HepG2 (cell line): ENCODE results near the gene PPP6R2. TPM values are rescaled to one million over a fixed set of nuclear protein-coding genes. Genes with fewer than 3 reads are reported as not detected.
A peak's percentile ranks its signal among the peaks of the same experiment; 100 is the strongest.

Experiments
- ATAC-seq: fragments of 200-7000 bp; cut with Tn5 transposase; 3 replicates; pipeline ENCODE4 v1.9.1; 2020; ENCODE audit warnings: mild to moderate bottlenecking, moderate library complexity
- BruUV-seq: library from RNA; stranded (reverse); fragments of 400-500 nt; replicated peaks from 2 replicates; lab custom pipeline; 2021; lab: Mats Ljungman, UMichigan
- CTCF ChIA-PET: fragments of 300-600 bp; formaldehyde crosslinking; extraction: SDS; loops from one replicate; lab custom pipeline; 2021; ENCODE audit warnings: low total read pairs, inconsistent platforms, low intra/inter-chr PET ratio; lab: Yijun Ruan, JAX
- POLR2A ChIA-PET: fragments of 350-600 bp; sonication (Branson Sonifier 250); formaldehyde crosslinking; loops from one replicate; lab custom pipeline; 2020; ENCODE audit warnings: antibody characterized with exemption, inconsistent platforms; lab: Yijun Ruan, JAX
- DNase-seq: peaks from one replicate; pipeline ENCODE4 v3.0.0-alpha.2; 2015; ENCODE audit warnings: low spot score
- FAIRE-seq: peaks from 3 replicates; lab custom pipeline; 2011; peaks lifted over from hg19 to GRCh38; lab: Jason Lieb, UNC
- H2AFZ ChIP-seq: one replicate; pipeline ENCODE4 v1.6.1; 2011; ENCODE audit warnings: low read length, inconsistent platforms
- H3K27ac ChIP-seq: fragments of 300-600 bp; 3 replicates; pipeline ENCODE4 v1.8.0; 2011; ENCODE audit warnings: mixed run types, mild to moderate bottlenecking, mixed read lengths, low read length, inconsistent platforms; ENCODE audit not compliant: insufficient read depth; ENCODE audit errors: extremely low read length
- H3K27me3 ChIP-seq, 2 experiments: fragments of 200-600 bp in 1 of 2; 2 replicates in 1 of 2; 3 replicates in 1 of 2; pipeline versions ENCODE4 v1.6.0 to v1.8.0; 2011; ENCODE audit warnings: low read length in 2 of 2, mild to moderate bottlenecking in 2 of 2, moderate library complexity in 2 of 2, inconsistent platforms in 1 of 2; ENCODE audit not compliant: insufficient read depth in 2 of 2, control insufficient read depth in 1 of 2
- H3K36me3 ChIP-seq, 2 experiments: fragments of 200-600 bp in 1 of 2; replicated peaks in 1 of 2; 2 replicates in 1 of 2; 3 replicates in 1 of 2; pipeline versions ENCODE4 v1.5.1 to v1.8.0; 2011; ENCODE audit warnings: low read length in 2 of 2, inconsistent platforms in 1 of 2; ENCODE audit not compliant: insufficient read depth in 2 of 2, control insufficient read depth in 1 of 2
- H3K4me1 ChIP-seq: 2 replicates; pipeline ENCODE4 v1.5.1; 2012; ENCODE audit warnings: low read length, inconsistent platforms; ENCODE audit not compliant: insufficient read depth
- H3K4me2 ChIP-seq: 2 replicates; pipeline ENCODE4 v1.6.0; 2011; ENCODE audit warnings: low read depth, low read length, inconsistent platforms
- H3K4me3 ChIP-seq, 3 experiments: fragments of 200-600 bp in 1 of 3; sonication (generic), shearing (Covaris generic) in 1 of 3; replicated peaks in 1 of 3; 2 replicates each; pipeline ENCODE4 v1.5.1; 2011 to 2016; ENCODE audit warnings: low read length in 3 of 3, inconsistent platforms in 2 of 3, low read depth in 2 of 3, mild to moderate bottlenecking in 2 of 3, control low read depth in 1 of 3, mixed read lengths in 1 of 3; ENCODE audit not compliant: insufficient read depth in 1 of 3
- H3K79me2 ChIP-seq: one replicate; pipeline ENCODE4 v1.6.1; 2011; ENCODE audit warnings: low read length, inconsistent platforms; ENCODE audit not compliant: insufficient read depth
- H3K9ac ChIP-seq: 2 replicates; pipeline ENCODE4 v1.6.0; 2011; ENCODE audit warnings: mild to moderate bottlenecking, low read depth, low read length, inconsistent platforms; ENCODE audit not compliant: insufficient read depth
- H3K9me3 ChIP-seq: 2 replicates; pipeline ENCODE4 v1.5.1; 2012; ENCODE audit warnings: mild to moderate bottlenecking, low read length
- H4K20me1 ChIP-seq: 2 replicates; pipeline ENCODE4 v1.6.0; 2011; ENCODE audit warnings: inconsistent platforms, mild to moderate bottlenecking, low read length, moderate library complexity; ENCODE audit not compliant: insufficient read depth
- FOXM1 ChIP-seq: sonication (generic); formaldehyde crosslinking; IDR thresholded peaks from 2 replicates; pipeline ENCODE4 v1.5.0; 2020; ENCODE audit warnings: missing genetic modification reagents
- FOXO4 ChIP-seq: sonication (generic); formaldehyde crosslinking; conservative IDR thresholded peaks from 2 replicates; pipeline ENCODE4 v1.8.1; 2023; ENCODE audit warnings: missing genetic modification reagents
- HOXA3 ChIP-seq: sonication (generic); formaldehyde crosslinking; IDR thresholded peaks from 2 replicates; pipeline ENCODE4 v1.5.0; 2020; ENCODE audit warnings: missing genetic modification reagents
- POGZ ChIP-seq: sonication (generic); formaldehyde crosslinking; IDR thresholded peaks from 2 replicates; pipeline ENCODE4 v1.4.0; 2020; ENCODE audit warnings: mild to moderate bottlenecking, missing genetic modification reagents
- RBFOX2 ChIP-seq: fragments of 200-400 bp; formaldehyde crosslinking; IDR thresholded peaks from 2 replicates; pipeline ENCODE4 v1.6.1; 2017; ENCODE audit warnings: low read depth, mild to moderate bottlenecking, low read length
- TCF12 ChIP-seq, 2 experiments: fragments of 450-650 bp in 1 of 2; sonication (generic) in 1 of 2; formaldehyde crosslinking in 1 of 2; IDR thresholded peaks; 2 replicates each; pipeline versions ENCODE4 v1.6.1 to v1.8.0; 2017 to 2022; ENCODE audit warnings: antibody characterized with exemption in 1 of 2, mild to moderate bottlenecking in 1 of 2, missing genetic modification reagents in 1 of 2, moderate library complexity in 1 of 2
- ZBTB3 ChIP-seq: sonication (generic); formaldehyde crosslinking; IDR thresholded peaks from 2 replicates; pipeline ENCODE4 v1.4.0; 2020; ENCODE audit warnings: low read depth, mild to moderate bottlenecking, moderate library complexity, missing genetic modification reagents, borderline replicate concordance
- ZFP36 ChIP-seq: fragments of 150-350 bp; IDR thresholded peaks from 2 replicates; pipeline ENCODE4 v1.6.1; 2018; ENCODE audit warnings: borderline replicate concordance, low read length, low read depth; ENCODE audit not compliant: partially characterized antibody
- ZFP90 ChIP-seq: sonication (generic); formaldehyde crosslinking; IDR thresholded peaks from 2 replicates; pipeline ENCODE4 v1.8.0; 2022; ENCODE audit warnings: missing genetic modification reagents, mild to moderate bottlenecking, inconsistent platforms, borderline replicate concordance
- ZNF230 ChIP-seq: sonication (generic); formaldehyde crosslinking; IDR thresholded peaks from 2 replicates; pipeline ENCODE4 v1.4.0; 2020; ENCODE audit warnings: mild to moderate bottlenecking, missing genetic modification reagents
- ZNF281 ChIP-seq: sonication (generic); formaldehyde crosslinking; IDR thresholded peaks from 2 replicates; pipeline ENCODE4 v1.4.0; 2020; ENCODE audit warnings: missing genetic modification reagents, borderline replicate concordance
- ZNF333 ChIP-seq: sonication (generic); formaldehyde crosslinking; IDR thresholded peaks from 2 replicates; pipeline ENCODE4 v1.4.0; 2020; ENCODE audit warnings: mild to moderate bottlenecking, missing genetic modification reagents, borderline replicate concordance
- ZNF446 ChIP-seq: sonication (generic); formaldehyde crosslinking; IDR thresholded peaks from 2 replicates; pipeline ENCODE4 v1.5.0; 2020; ENCODE audit warnings: mild to moderate bottlenecking, missing genetic modification reagents
- ZNF546 ChIP-seq: sonication (generic); formaldehyde crosslinking; conservative IDR thresholded peaks from 2 replicates; pipeline ENCODE4 v1.8.1; 2023; ENCODE audit warnings: mild to moderate bottlenecking, missing genetic modification reagents
- ZNF788 ChIP-seq: sonication (generic); formaldehyde crosslinking; IDR thresholded peaks from 2 replicates; pipeline ENCODE4 v1.5.0; 2020; ENCODE audit warnings: mild to moderate bottlenecking, missing genetic modification reagents, borderline replicate concordance
- ZSCAN30 ChIP-seq: sonication (generic); formaldehyde crosslinking; IDR thresholded peaks from 2 replicates; pipeline ENCODE4 v1.5.0; 2020; ENCODE audit warnings: mild to moderate bottlenecking, missing genetic modification reagents
- WGBS: methylation state at CpG from one replicate; pipeline ENCODE4 v1.1.6; 2017; ENCODE audit warnings: low lambda C conversion rate; 5-methylcytosine and 5-hydroxymethylcytosine counted together
- in situ Hi-C: cut with HindIII; loops from 2 replicates; pipeline ENCODE4 v1.10.0; 2017; ENCODE audit warnings: low pct_unique_long_range_greater_than_20kb; ENCODE audit not compliant: extremely low pct_ligation_motif_present
- intact Hi-C: fragments of 100-400 bp; cut with micrococcal nuclease; formaldehyde crosslinking; loops from one replicate; pipeline ENCODE4 v1.10.0; 2022; ENCODE audit not compliant: unreplicated experiment
- polyA plus RNA-seq, 8 experiments: library from polyadenylated mRNA; depleted of rRNA in 3 of 8; stranded (reverse) in 7 of 8; unstranded in 1 of 8; fragments of >200 nt; fragmentation: Illumina TruSeq in 4 of 8; extraction: Trizol in 4 of 8; gene quantifications; 2 replicates each; pipeline versions ENCODE4 v1.2.1 to v1.2.3, GENCODE V29; 2011 to 2016; ENCODE audit warnings: low read depth in 4 of 8, missing spikeins in 1 of 8, mixed read lengths in 1 of 8; ENCODE audit not compliant: insufficient read depth in 1 of 8
- total RNA-seq, 5 experiments: library from RNA; depleted of rRNA; stranded (reverse); fragments of >200 nt; fragmentation: Illumina TruSeq; extraction: Trizol; gene quantifications; 2 replicates each; pipeline ENCODE4 v1.2.3, GENCODE V29; 2016; ENCODE audit warnings: low read depth in 1 of 5

PPP6R2 gene
- total and polyA plus RNA-seq, 2 of the 13 experiments (the other 11 are each of a cell fraction or from before 2014, with no cell fraction given), result 55.0 to 102 TPM

GRCh38 chr22:50341977-50342650, 1.0 kb upstream of the PPP6R2 start (continued):
- TF ChIP-seq HOXA3 (0 out of 2 replicates have a peak, but pooled peaks have one; percentile 41), TCF12 (IDR thresholded peaks at IDR 0.05) (no peak), TCF12 (CRISPR knock-in tag; IDR thresholded peaks at IDR 0.05) (no peak), ZNF788 (peak; percentile 38; the same call in 1 of the 2 replicates), ZNF230 (CRISPR knock-in tag) (no peak), ZNF281 (CRISPR knock-in tag) (no peak), ZNF446 (no peak), FOXM1 (no peak), ZFP36 (no peak), ZNF546 (CRISPR knock-in tag) (no peak), ZSCAN30 (CRISPR knock-in tag) (no peak)

GRCh38 chr22:50343541-50343935, 411 bp downstream of the PPP6R2 start:
- TF ChIP-seq ZNF333 (no peak), RBFOX2 (no peak), ZBTB3 (CRISPR knock-in tag) (no peak), FOXO4 (CRISPR knock-in tag) (0 out of 2 replicates have a peak, but pooled peaks have one; percentile 42), ZFP90 (CRISPR knock-in tag) (0 out of 2 replicates have a peak, but pooled peaks have one; percentile 2), POGZ (CRISPR knock-in tag) (no peak)
- FAIRE-seq, result no peak
- 13% methylated on average over 1 of the region's 9 CpGs for WGBS
- intact Hi-C loops, result loop anchor here (2.0 kb wide), 3 partner anchors 53 to 99 kb away; partner anchors contain the start of genes MAPK11 and TUBGCP6
- ATAC-seq, result no peak
- Histone ChIP-seq H3K4me2 (peak overlapping the region; percentile 92; the same call in 1 of the 2 replicates), H2AFZ (no peak overlapping the region), H4K20me1 (peaks cover 13% of the 10 kb centered on the region; the same call in 1 of the 2 replicates), H3K36me3 (no peaks in the 10 kb centered on the region), H3K27ac (peak overlapping the region; percentile 51), H3K9ac (peak overlapping the region; percentile 89), H3K4me1 (peaks cover 59% of the 10 kb centered on the region), H3K4me3 (peak overlapping the region; percentile 81 to 86 (median 83)), H3K27me3 (no peaks in the 10 kb centered on the region), H3K79me2 (peaks cover 20% of the 10 kb centered on the region), H3K9me3 (no peaks in the 10 kb centered on the region)
- ChIA-PET POLR2A (interaction anchor here (1.0 to 2.3 kb wide), 2 partner anchors 44 to 100 kb away, joined by 4 to 7 read pairs; no protein-coding TSS in a partner anchor), CTCF (interaction anchor here (1.7 to 4.2 kb wide), 4 partner anchors 17 to 91 kb away, joined by 8 to 125 read pairs (median 14); partner anchors contain the start of gene DENND6B)
- DNase-seq, result no peak
- in situ Hi-C loops, result no loop called here
- no TSS peak for BruUV-seq
